ENCODE data around the gene TBC1D25.
A peak's percentile ranks its signal among the peaks of the same experiment; 100 is the strongest.

Gene TBC1D25

GRCh38 chrX:48560056-48560455, 20.5 kb downstream of the TBC1D25 start:
- DNase-seq (ENCODE audit: low spot score): no peak

GRCh38 chrX:48560681-48561080, 21.2 kb downstream of the TBC1D25 start:
- DNase-seq (ENCODE audit: low spot score): no peak

- DNase-seq (ENCODE audit: low spot score): no peak
Observed at GRCh38 chrX:48569958-48570357, 30.4 kb downstream of the TBC1D25 start.

- no peak for DNase-seq (ENCODE audit: low spot score)
Observed at GRCh38 chrX:48573690-48574269, 34.3 kb downstream of the TBC1D25 start.

GRCh38 chrX:48574270-48575266, 35.1 kb downstream of the TBC1D25 start, which contains the start of gene RBM3:
RBM3 (plus strand) TSS chrX:48574484; CDS start chrX:48575181, 697 bp downstream.
- DNase-seq (ENCODE audit: low spot score): peak; percentile 94

GRCh38 chrX:48575642-48576041, 36.1 kb downstream of the TBC1D25 start:
- DNase-seq (ENCODE audit: low spot score): no peak

- DNase-seq (ENCODE audit: low spot score): no peak
Observed at GRCh38 chrX:48576108-48576507, 36.6 kb downstream of the TBC1D25 start.

GRCh38 chrX:48578661-48579128, 39.2 kb downstream of the TBC1D25 start:
- no peak for DNase-seq (ENCODE audit: low spot score)

GRCh38 chrX:48579259-48579658, 39.7 kb downstream of the TBC1D25 start:
- DNase-seq (ENCODE audit: low spot score): no peak

- no peak for DNase-seq (ENCODE audit: low spot score)
Observed at GRCh38 chrX:48580662-48581061, 41.1 kb downstream of the TBC1D25 start.

- no peak for DNase-seq (ENCODE audit: low spot score)
Observed at GRCh38 chrX:48584698-48585097, 45.2 kb downstream of the TBC1D25 start.

GRCh38 chrX:48589482-48590162, 50.1 kb downstream of the TBC1D25 start:
- no peak for DNase-seq (ENCODE audit: low spot score)

GRCh38 chrX:48590203-48591103, 50.9 kb downstream of the TBC1D25 start:
- no peak for DNase-seq (ENCODE audit: low spot score)

- DNase-seq (ENCODE audit: low spot score): no peak
Observed at GRCh38 chrX:48591255-48591791, 51.8 kb downstream of the TBC1D25 start.

GRCh38 chrX:48592971-48593370, 53.5 kb downstream of the TBC1D25 start:
- no peak for DNase-seq (ENCODE audit: low spot score)

- no peak for DNase-seq (ENCODE audit: low spot score)
Observed at GRCh38 chrX:48595929-48596328, 56.4 kb downstream of the TBC1D25 start.

GRCh38 chrX:48597353-48598264, 58.1 kb downstream of the TBC1D25 start, which contains the start of gene WDR13:
WDR13 (plus strand) TSS chrX:48597492; CDS start chrX:48597997, 505 bp downstream.
- DNase-seq (ENCODE audit: low spot score): peak; percentile 94

- no peak for DNase-seq (ENCODE audit: low spot score)
Observed at GRCh38 chrX:48598614-48599013, 59.1 kb downstream of the TBC1D25 start.

GRCh38 chrX:48599341-48599740, 59.8 kb downstream of the TBC1D25 start:
- DNase-seq (ENCODE audit: low spot score): no peak

GRCh38 chrX:48600226-48600625, 60.7 kb downstream of the TBC1D25 start:
- peak; percentile 49 for DNase-seq (ENCODE audit: low spot score)
